Fibroblast of the aortic adventitia (primary cell): ENCODE data around the gene SAMD4B. TPM values are rescaled to one million over a fixed set of nuclear protein-coding genes. Genes with fewer than 3 reads are reported as not detected.
"Not testable (repeated sequence)": the region's sequence is repeated elsewhere in the genome, so short reads cannot be mapped to it uniquely, and the experiment has no call there.

Experiments used
- DNase-seq: peaks from one replicate; pipeline ENCODE4 v3.0.0-alpha.2; 2010; ENCODE audit warnings: low read depth
- H3K4me3 ChIP-seq: 2 replicates; pipeline ENCODE4 v1.5.1; 2011; ENCODE audit warnings: low read depth, mild to moderate bottlenecking, control low read depth, low read length, moderate library complexity
- total RNA-seq: library from RNA; depleted of rRNA; stranded (reverse); fragments of >200 nt; gene quantifications from 2 replicates; pipeline ENCODE4 v1.2.3, GENCODE V29; 2012; ENCODE audit warnings: low replicate concordance
- TF ChIP-seq, protein P1 (sequence below): IDR thresholded peaks from 2 replicates; pipeline ENCODE4 v1.5.1; 2011; ENCODE audit warnings: mild to moderate bottlenecking, low read length, control low read depth, inconsistent platforms; ENCODE audit not compliant: insufficient read depth

The SAMD4B gene
- total RNA-seq, 1 donor, result 84.9 TPM

- H3K4me3 ChIP-seq, result no peak overlapping the region
- TF ChIP-seq, protein P1, sequence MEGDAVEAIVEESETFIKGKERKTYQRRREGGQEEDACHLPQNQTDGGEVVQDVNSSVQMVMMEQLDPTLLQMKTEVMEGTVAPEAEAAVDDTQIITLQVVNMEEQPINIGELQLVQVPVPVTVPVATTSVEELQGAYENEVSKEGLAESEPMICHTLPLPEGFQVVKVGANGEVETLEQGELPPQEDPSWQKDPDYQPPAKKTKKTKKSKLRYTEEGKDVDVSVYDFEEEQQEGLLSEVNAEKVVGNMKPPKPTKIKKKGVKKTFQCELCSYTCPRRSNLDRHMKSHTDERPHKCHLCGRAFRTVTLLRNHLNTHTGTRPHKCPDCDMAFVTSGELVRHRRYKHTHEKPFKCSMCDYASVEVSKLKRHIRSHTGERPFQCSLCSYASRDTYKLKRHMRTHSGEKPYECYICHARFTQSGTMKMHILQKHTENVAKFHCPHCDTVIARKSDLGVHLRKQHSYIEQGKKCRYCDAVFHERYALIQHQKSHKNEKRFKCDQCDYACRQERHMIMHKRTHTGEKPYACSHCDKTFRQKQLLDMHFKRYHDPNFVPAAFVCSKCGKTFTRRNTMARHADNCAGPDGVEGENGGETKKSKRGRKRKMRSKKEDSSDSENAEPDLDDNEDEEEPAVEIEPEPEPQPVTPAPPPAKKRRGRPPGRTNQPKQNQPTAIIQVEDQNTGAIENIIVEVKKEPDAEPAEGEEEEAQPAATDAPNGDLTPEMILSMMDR, result no peak
- DNase-seq, result no peak
Measured at GRCh38 chr19:39377373-39378362, 35.4 kb downstream of the SAMD4B start.

GRCh38 chr19:39379366-39379765 lies 37.1 kb downstream of the SAMD4B start:
- not testable (repeated sequence) for DNase-seq, H3K4me3 ChIP-seq

- no peak overlapping the region for H3K4me3 ChIP-seq
- no peak for DNase-seq
- TF ChIP-seq, protein P1, result no peak
Measured at GRCh38 chr19:39379865-39380396, 37.7 kb downstream of the SAMD4B start.

GRCh38 chr19:39380521-39381502 lies 38.6 kb downstream of the SAMD4B start:
- TF ChIP-seq, protein P1, result no peak
- no peak overlapping the region for H3K4me3 ChIP-seq
- DNase-seq, result no peak

- no peak for DNase-seq
- no peak overlapping the region for H3K4me3 ChIP-seq
- TF ChIP-seq, protein P1, result no peak
Measured at GRCh38 chr19:39381910-39382611, 39.8 kb downstream of the SAMD4B start.

DNA sequence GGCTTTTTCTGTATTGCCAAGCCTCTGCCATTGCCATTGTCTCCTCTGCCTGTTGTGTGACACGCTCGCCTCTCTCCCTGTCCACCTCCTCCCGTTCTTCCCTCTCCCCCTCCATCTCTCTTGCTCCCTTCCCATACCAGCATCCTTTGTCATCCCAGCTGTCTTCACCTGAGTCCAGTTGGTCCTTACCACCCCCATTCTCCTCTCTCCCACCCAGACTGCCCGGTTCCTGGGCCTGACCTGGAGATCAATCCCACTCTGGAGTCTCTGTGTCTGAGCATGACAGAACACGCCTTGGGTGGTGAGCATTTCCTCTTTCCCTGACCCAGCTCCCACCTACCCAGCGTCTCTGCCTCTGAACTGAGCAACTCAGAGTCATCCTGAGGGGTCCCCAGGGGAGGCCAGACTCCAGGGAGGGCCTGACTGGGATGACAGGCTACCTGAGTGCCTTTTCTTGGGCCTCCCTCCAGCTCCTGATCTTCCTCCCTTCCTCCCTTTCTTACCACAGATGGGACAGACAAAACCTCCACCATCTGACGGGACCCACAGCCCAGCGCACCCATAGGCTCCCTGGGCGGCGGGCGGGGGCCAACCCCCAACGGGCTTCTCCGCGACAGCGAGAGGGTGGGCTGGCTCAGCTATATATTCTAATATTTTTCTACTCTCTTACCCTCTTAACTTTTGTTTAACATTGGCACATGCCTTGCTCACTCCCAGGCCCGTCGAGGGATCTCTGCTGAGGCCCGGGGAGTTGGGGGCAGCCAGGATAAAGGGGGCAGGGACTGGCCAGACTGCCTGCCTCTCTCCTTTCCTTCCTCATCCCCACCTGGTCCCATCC lies 41.0 kb downstream of the SAMD4B start:
- DNase-seq, result no peak
- H3K4me3 ChIP-seq, result no peak overlapping the region
- TF ChIP-seq, protein P1, result no peak
